ENCODE measurements around the gene HIGD2B.
"Not testable (repeated sequence)": the region's sequence is repeated elsewhere in the genome, so short reads cannot be mapped to it uniquely, and the experiment has no call there.

Gene HIGD2B

GRCh38 chr15:72682772-72683171 lies 3.2 kb downstream of the HIGD2B start:
- H3K4me3 ChIP-seq (ENCODE audit: low read depth, low read length): no peak overlapping the region
- no peak for DNase-seq (ENCODE audit: low read depth)

- no peak for DNase-seq (ENCODE audit: low read depth)
- H3K4me3 ChIP-seq (ENCODE audit: low read depth, low read length): no peak overlapping the region
Measured at GRCh38 chr15:72680931-72681330, 5.1 kb downstream of the HIGD2B start.

GRCh38 chr15:72676838-72677237 lies 9.1 kb downstream of the HIGD2B start:
- no peak for DNase-seq (ENCODE audit: low read depth)
- H3K4me3 ChIP-seq (ENCODE audit: low read depth, low read length): no peak overlapping the region

GRCh38 chr15:72671525-72671924 lies 14.5 kb downstream of the HIGD2B start:
- no peak overlapping the region for H3K4me3 ChIP-seq (ENCODE audit: low read depth, low read length)
- DNase-seq (ENCODE audit: low read depth): no peak

GRCh38 chr15:72670656-72671352 lies 15.2 kb downstream of the HIGD2B start:
- not testable (repeated sequence) for H3K4me3 ChIP-seq (ENCODE audit: low read depth, low read length); DNase-seq (ENCODE audit: low read depth)

- DNase-seq (ENCODE audit: low read depth); H3K4me3 ChIP-seq (ENCODE audit: low read depth, low read length): not testable (repeated sequence)
Measured at GRCh38 chr15:72669803-72670202, 16.2 kb downstream of the HIGD2B start.

- DNase-seq (ENCODE audit: low read depth); H3K4me3 ChIP-seq (ENCODE audit: low read depth, low read length): not testable (repeated sequence)
Measured at GRCh38 chr15:72665706-72666105, 20.3 kb downstream of the HIGD2B start.

- not testable (repeated sequence) for DNase-seq (ENCODE audit: low read depth); H3K4me3 ChIP-seq (ENCODE audit: low read depth, low read length)
Measured at GRCh38 chr15:72663931-72664330, 22.1 kb downstream of the HIGD2B start.

- not testable (repeated sequence) for DNase-seq (ENCODE audit: low read depth); H3K4me3 ChIP-seq (ENCODE audit: low read depth, low read length)
Measured at GRCh38 chr15:72661081-72661480, 24.9 kb downstream of the HIGD2B start.

GRCh38 chr15:72656014-72656413 lies 30.0 kb downstream of the HIGD2B start:
- H3K4me3 ChIP-seq (ENCODE audit: low read depth, low read length); DNase-seq (ENCODE audit: low read depth): not testable (repeated sequence)

- DNase-seq (ENCODE audit: low read depth): not testable (repeated sequence)
Measured at GRCh38 chr15:72654397-72654796, 31.6 kb downstream of the HIGD2B start, which contains the start of gene GOLGA6B. GOLGA6B (plus strand) TSS chr15:72654697; CDS start chr15:72654738, 41 bp downstream.

GRCh38 chr15:72648631-72649253 lies 37.2 kb downstream of the HIGD2B start:
- DNase-seq (ENCODE audit: low read depth); H3K4me3 ChIP-seq (ENCODE audit: low read depth, low read length): not testable (repeated sequence)

More at GRCh38 chr15:72654397-72654796, 31.6 kb downstream of the HIGD2B start, which contains the start of gene GOLGA6B:
- not testable (repeated sequence) for H3K4me3 ChIP-seq (ENCODE audit: low read depth, low read length)

GRCh38 chr15:72642271-72642670 lies 43.7 kb downstream of the HIGD2B start:
- not testable (repeated sequence) for DNase-seq (ENCODE audit: low read depth)

GRCh38 chr15:72639759-72640483 lies 46.1 kb downstream of the HIGD2B start:
- not testable (repeated sequence) for H3K4me3 ChIP-seq (ENCODE audit: low read depth, low read length); DNase-seq (ENCODE audit: low read depth)

More at GRCh38 chr15:72642271-72642670, 43.7 kb downstream of the HIGD2B start:
- not testable (repeated sequence) for H3K4me3 ChIP-seq (ENCODE audit: low read depth, low read length)

GRCh38 chr15:72636519-72637282 lies 49.3 kb downstream of the HIGD2B start:
- H3K4me3 ChIP-seq (ENCODE audit: low read depth, low read length): peak overlapping the region; percentile 44
- not testable (repeated sequence) for DNase-seq (ENCODE audit: low read depth)

- H3K4me3 ChIP-seq (ENCODE audit: low read depth, low read length); DNase-seq (ENCODE audit: low read depth): not testable (repeated sequence)
Measured at GRCh38 chr15:72629068-72629570, 56.9 kb downstream of the HIGD2B start.

GRCh38 chr15:72628249-72629067 lies 57.5 kb downstream of the HIGD2B start:
- not testable (repeated sequence) for DNase-seq (ENCODE audit: low read depth)

GRCh38 chr15:72626153-72626552 lies 59.8 kb downstream of the HIGD2B start:
- DNase-seq (ENCODE audit: low read depth); H3K4me3 ChIP-seq (ENCODE audit: low read depth, low read length): not testable (repeated sequence)

More at GRCh38 chr15:72628249-72629067, 57.5 kb downstream of the HIGD2B start:
- not testable (repeated sequence) for H3K4me3 ChIP-seq (ENCODE audit: low read depth, low read length)
